ENCODE data around the gene LCE1D.

DNA sequence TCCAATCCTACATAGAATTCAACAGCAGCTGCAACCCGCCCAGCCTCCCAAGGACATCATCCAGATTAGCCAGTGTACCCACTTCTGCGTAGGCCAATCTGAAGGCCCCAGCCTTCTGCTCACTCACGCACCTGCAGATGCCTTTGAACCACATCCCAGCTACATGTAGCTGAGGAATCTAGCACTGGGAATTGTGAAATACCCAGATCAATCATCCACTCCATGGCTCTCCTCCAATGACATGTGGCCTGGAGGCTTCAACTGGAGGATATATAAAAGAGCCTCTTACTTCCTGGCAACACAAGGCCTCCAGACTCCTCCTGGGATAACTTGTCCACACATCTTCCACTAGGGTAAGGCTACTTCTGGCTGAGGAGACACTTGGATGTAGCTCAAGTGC is 46.0 kb downstream of the LCE1D start, which contains the start of gene LCE6A:
- TF ChIP-seq EZH2 (IDR thresholded peaks at IDR 0.05), result no peak
- no peak for TF ChIP-seq CTCF (IDR thresholded peaks at IDR 0.05)
- TF ChIP-seq EZH2phosphoT487 (IDR thresholded peaks at IDR 0.05), result no peak

All from neural progenitor cell (in vitro differentiated cells).